ENCODE results near the gene SFMBT2. TPM values are rescaled to one million over a fixed set of nuclear protein-coding genes. Genes with fewer than 3 reads are reported as not detected.

SFMBT2 gene
- total RNA-seq, 3 donors from 2014 or later (not counting 1 experiment from before 2014, with no cell fraction given) = 50.4 to 70.4 (median 52.2) TPM

DNA sequence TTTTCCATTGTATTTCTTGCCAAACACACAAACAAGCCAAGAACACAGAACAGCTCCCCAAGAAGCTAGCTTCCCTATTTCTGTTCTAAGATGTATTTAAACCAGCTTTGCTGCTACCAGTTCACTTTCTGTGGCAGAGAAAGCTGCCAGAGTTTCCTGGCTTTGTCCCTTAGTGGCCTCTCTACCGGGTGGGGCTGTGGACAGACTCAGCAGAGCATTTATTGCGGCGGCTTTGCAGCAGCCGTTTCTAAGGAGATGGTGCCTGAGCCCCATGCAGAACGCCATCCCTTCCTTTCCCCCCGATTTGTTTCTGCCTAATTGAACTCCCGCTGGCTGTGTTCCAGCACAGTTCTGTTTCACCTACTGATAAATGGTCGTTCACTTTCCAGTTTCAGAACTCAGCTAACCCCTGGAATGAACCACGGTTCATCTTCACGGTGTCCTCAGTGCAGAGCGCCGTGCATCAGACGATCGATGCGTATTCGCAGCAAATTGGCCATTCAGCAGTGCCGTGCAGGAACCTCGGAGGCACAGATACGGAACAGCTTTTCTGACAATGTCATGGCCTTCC lies 33.8 kb upstream of the SFMBT2 start:
- intact Hi-C loops (cut with micrococcal nuclease) = no loop called here
- Mint-ChIP-seq H3K27ac (peak overlapping the region in 1 of 2 donors; percentile 56), H3K27me3 (ENCODE audit: low read depth in 2 of 2) (peaks cover 3 to 8% of the 10 kb centered on the region in 2 donors), H3K4me3 (no peak overlapping the region), H3K36me3 (peaks cover 10% of the 10 kb centered on the region), H3K4me1 (peaks cover 0 to 11% of the 10 kb centered on the region in 2 donors), H3K9me3 (peaks cover 3 to 6% of the 10 kb centered on the region in 2 donors)
- ATAC-seq = no peak
- Histone ChIP-seq H3K4me1 (ENCODE audit: control insufficient read depth, insufficient read depth, low read length) (no peaks in the 10 kb centered on the region), H3K9me3 (ENCODE audit: control insufficient read depth, insufficient read depth, low read length) (no peaks in the 10 kb centered on the region), H3K4me3 (ENCODE audit: low read length) (no peak overlapping the region), H3K36me3 (ENCODE audit: control insufficient read depth, insufficient read depth, low read length) (no peaks in the 10 kb centered on the region), H3K27ac (ENCODE audit: low read length) (no peak overlapping the region), H3K27me3 (ENCODE audit: control insufficient read depth, insufficient read depth, low read length) (no peaks in the 10 kb centered on the region)
- TF ChIP-seq, protein P1, sequence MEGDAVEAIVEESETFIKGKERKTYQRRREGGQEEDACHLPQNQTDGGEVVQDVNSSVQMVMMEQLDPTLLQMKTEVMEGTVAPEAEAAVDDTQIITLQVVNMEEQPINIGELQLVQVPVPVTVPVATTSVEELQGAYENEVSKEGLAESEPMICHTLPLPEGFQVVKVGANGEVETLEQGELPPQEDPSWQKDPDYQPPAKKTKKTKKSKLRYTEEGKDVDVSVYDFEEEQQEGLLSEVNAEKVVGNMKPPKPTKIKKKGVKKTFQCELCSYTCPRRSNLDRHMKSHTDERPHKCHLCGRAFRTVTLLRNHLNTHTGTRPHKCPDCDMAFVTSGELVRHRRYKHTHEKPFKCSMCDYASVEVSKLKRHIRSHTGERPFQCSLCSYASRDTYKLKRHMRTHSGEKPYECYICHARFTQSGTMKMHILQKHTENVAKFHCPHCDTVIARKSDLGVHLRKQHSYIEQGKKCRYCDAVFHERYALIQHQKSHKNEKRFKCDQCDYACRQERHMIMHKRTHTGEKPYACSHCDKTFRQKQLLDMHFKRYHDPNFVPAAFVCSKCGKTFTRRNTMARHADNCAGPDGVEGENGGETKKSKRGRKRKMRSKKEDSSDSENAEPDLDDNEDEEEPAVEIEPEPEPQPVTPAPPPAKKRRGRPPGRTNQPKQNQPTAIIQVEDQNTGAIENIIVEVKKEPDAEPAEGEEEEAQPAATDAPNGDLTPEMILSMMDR (IDR thresholded peaks at IDR 0.05) = no peak
- WGBS (ENCODE audit: insufficient coverage) = 50% methylated on average over 19 of the region's 19 CpGs
- DNase-seq = no peak

DNA sequence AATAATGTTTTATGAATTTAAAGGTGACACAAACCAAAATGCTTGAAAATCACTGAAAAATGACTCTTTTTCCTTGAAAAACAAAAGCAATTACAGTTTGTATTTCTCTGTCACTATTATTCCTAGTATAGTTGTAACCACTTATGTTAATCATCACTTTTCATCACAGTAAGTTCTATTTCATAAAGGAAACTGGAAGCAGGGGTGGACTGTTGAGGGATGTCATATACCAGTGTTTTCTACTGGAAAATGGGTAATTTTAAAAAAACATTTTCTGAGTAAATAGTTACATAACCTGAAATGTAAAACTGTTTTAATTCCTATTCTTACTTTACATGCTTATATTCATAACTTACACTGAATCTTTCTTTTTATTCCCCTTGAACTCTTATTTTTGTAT lies 32.2 kb upstream of the SFMBT2 start:
- intact Hi-C loops (cut with micrococcal nuclease) = no loop called here
- no peaks in the 10 kb centered on the region for H3K36me3 Mint-ChIP-seq

DNA sequence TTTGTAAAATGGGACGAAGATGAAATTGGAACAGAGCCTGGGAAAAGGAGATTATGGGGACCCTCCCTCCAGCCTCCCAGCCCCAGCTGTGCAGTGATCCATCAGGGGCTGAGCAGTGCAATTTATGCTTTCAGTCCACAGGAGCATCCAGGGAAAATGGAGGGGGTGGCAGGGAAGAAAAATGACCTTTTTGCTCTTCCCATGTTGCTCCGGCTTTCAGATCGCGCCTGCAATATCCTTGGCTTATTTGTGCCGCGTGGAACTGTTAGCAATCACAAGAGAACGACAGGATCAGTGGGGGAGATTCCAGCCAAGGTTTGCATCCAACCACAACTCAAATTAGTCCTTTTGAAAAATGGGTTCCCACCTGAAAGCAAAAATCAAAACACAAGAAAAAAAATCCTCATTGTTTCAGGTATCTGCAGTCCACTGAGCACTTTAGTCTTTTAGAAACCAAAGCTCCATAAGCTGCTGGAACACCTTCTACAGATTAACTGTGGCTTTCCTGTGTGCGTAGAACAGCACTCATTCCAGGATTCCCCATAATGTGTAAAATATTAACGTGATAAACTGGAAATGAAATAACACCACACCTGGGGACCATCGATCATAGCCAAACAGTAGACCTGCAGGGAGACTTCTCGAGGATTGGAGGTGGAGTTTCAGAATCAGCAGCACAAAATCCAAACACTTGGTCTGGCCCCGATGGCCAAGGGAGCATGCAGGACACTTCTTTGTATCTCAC lies 30.7 kb upstream of the SFMBT2 start:
- TF ChIP-seq, protein P1 (IDR thresholded peaks at IDR 0.05) = no peak
- 93% methylated on average over 12 of the region's 12 CpGs for WGBS (ENCODE audit: insufficient coverage)
- Mint-ChIP-seq H3K4me3 (no peak overlapping the region), H3K27ac (no peak overlapping the region), H3K27me3 (ENCODE audit: low read depth in 2 of 2) (peaks cover 3 to 12% of the 10 kb centered on the region in 2 donors), H3K36me3 (no peaks in the 10 kb centered on the region), H3K4me1 (peaks cover 0 to 16% of the 10 kb centered on the region in 2 donors), H3K9me3 (no peaks in the 10 kb centered on the region)
- Histone ChIP-seq H3K27ac (ENCODE audit: low read length) (no peak overlapping the region), H3K27me3 (ENCODE audit: control insufficient read depth, insufficient read depth, low read length) (no peaks in the 10 kb centered on the region), H3K36me3 (ENCODE audit: control insufficient read depth, insufficient read depth, low read length) (no peaks in the 10 kb centered on the region), H3K9me3 (ENCODE audit: control insufficient read depth, insufficient read depth, low read length) (no peaks in the 10 kb centered on the region), H3K4me3 (ENCODE audit: low read length) (no peak overlapping the region), H3K4me1 (ENCODE audit: control insufficient read depth, insufficient read depth, low read length) (peaks cover 3% of the 10 kb centered on the region)
- ATAC-seq = no peak
- DNase-seq = no peak
- intact Hi-C loops (cut with micrococcal nuclease) = no loop called here

More for the DNA sequence above, 32.2 kb upstream of the SFMBT2 start:
- Mint-ChIP-seq H3K4me1 (peaks cover 0 to 16% of the 10 kb centered on the region in 2 donors), H3K4me3 (no peak overlapping the region), H3K9me3 (no peaks in the 10 kb centered on the region), H3K27ac (no peak overlapping the region), H3K27me3 (ENCODE audit: low read depth in 2 of 2) (peaks cover 3 to 12% of the 10 kb centered on the region in 2 donors)
- Histone ChIP-seq H3K4me3 (ENCODE audit: low read length) (no peak overlapping the region), H3K4me1 (ENCODE audit: control insufficient read depth, insufficient read depth, low read length) (no peaks in the 10 kb centered on the region), H3K9me3 (ENCODE audit: control insufficient read depth, insufficient read depth, low read length) (no peaks in the 10 kb centered on the region), H3K27me3 (ENCODE audit: control insufficient read depth, insufficient read depth, low read length) (no peaks in the 10 kb centered on the region), H3K27ac (ENCODE audit: low read length) (no peak overlapping the region), H3K36me3 (ENCODE audit: control insufficient read depth, insufficient read depth, low read length) (no peaks in the 10 kb centered on the region)
- DNase-seq = no peak
- no peak for ATAC-seq
- TF ChIP-seq, protein P1 (IDR thresholded peaks at IDR 0.05) = no peak

Data from natural killer cell (primary cell).